ENCODE measurements around the gene TBC1D22A. TPM values are rescaled to one million over a fixed set of nuclear protein-coding genes. Genes with fewer than 3 reads are reported as not detected.

TBC1D22A gene
- total and polyA plus RNA-seq, 2 donors from 2014 or later: 24.6 to 39.4 TPM

GRCh38 chr22:47094861-47095330 is 332.4 kb downstream of the TBC1D22A start:
- H3K9me3 ChIP-seq (ENCODE audit: control insufficient read depth in 2 of 3, insufficient read depth in 1 of 3, low read length in 3 of 3): no peaks in the 10 kb centered on the region
- no peak overlapping the region for H3K27ac ChIP-seq (ENCODE audit: low read depth in 2 of 2, low read length in 2 of 2)
- no peak for TF ChIP-seq CTCF (IDR thresholded peaks at IDR 0.05; ENCODE audit: borderline replicate concordance, extremely low read depth, insufficient read depth)
- intact Hi-C loops (cut with DNase I): no loop called here
- no peaks in the 10 kb centered on the region for H3K36me3 ChIP-seq (ENCODE audit: control insufficient read depth in 2 of 3, insufficient read depth in 3 of 3, low read length in 3 of 3)
- FAIRE-seq (no peak), DNase-seq (no peak)
- no peak overlapping the region for H3K4me3 ChIP-seq (ENCODE audit: low read length in 3 of 3)
- H3K4me1 ChIP-seq (ENCODE audit: control insufficient read depth in 2 of 3, insufficient read depth in 2 of 3, low read depth in 1 of 3, low read length in 3 of 3): peaks cover 0 to 10% (median 0%) of the 10 kb centered on the region in 3 donors
- no peaks in the 10 kb centered on the region for H3K27me3 ChIP-seq (ENCODE audit: control insufficient read depth, insufficient read depth, low read length)
- no peak overlapping the region for H3K9ac ChIP-seq (ENCODE audit: low read length in 3 of 3)

GRCh38 chr22:47095395-47096122 is 333.1 kb downstream of the TBC1D22A start:
- Histone ChIP-seq H3K27me3 (ENCODE audit: control insufficient read depth, insufficient read depth, low read length) (no peaks in the 10 kb centered on the region), H3K9ac (ENCODE audit: low read length in 3 of 3) (no peak overlapping the region), H3K36me3 (ENCODE audit: control insufficient read depth in 2 of 3, insufficient read depth in 3 of 3, low read length in 3 of 3) (no peaks in the 10 kb centered on the region), H3K9me3 (ENCODE audit: control insufficient read depth in 2 of 3, insufficient read depth in 1 of 3, low read length in 3 of 3) (no peaks in the 10 kb centered on the region), H3K4me1 (ENCODE audit: control insufficient read depth in 2 of 3, insufficient read depth in 2 of 3, low read depth in 1 of 3, low read length in 3 of 3) (peaks cover 0 to 7% (median 0%) of the 10 kb centered on the region in 3 donors), H3K27ac (ENCODE audit: low read depth in 2 of 2, low read length in 2 of 2) (no peak overlapping the region), H3K4me3 (ENCODE audit: low read length in 3 of 3) (no peak overlapping the region)
- DNase-seq (no peak), FAIRE-seq (no peak)
- intact Hi-C loops (cut with DNase I): no loop called here
- TF ChIP-seq CTCF (IDR thresholded peaks at IDR 0.05; ENCODE audit: borderline replicate concordance, extremely low read depth, insufficient read depth): no peak

- no peak for TF ChIP-seq CTCF (IDR thresholded peaks at IDR 0.05; ENCODE audit: borderline replicate concordance, extremely low read depth, insufficient read depth)
- FAIRE-seq (no peak), DNase-seq (no peak)
- Histone ChIP-seq H3K9ac (ENCODE audit: low read length in 3 of 3) (no peak overlapping the region), H3K27ac (ENCODE audit: low read depth in 2 of 2, low read length in 2 of 2) (no peak overlapping the region), H3K27me3 (ENCODE audit: control insufficient read depth, insufficient read depth, low read length) (no peaks in the 10 kb centered on the region), H3K4me3 (ENCODE audit: low read length in 3 of 3) (no peak overlapping the region), H3K36me3 (ENCODE audit: control insufficient read depth in 2 of 3, insufficient read depth in 3 of 3, low read length in 3 of 3) (no peaks in the 10 kb centered on the region), H3K4me1 (ENCODE audit: control insufficient read depth in 2 of 3, insufficient read depth in 2 of 3, low read depth in 1 of 3, low read length in 3 of 3) (peaks cover 0 to 15% (median 10%) of the 10 kb centered on the region in 3 donors), H3K9me3 (ENCODE audit: control insufficient read depth in 2 of 3, insufficient read depth in 1 of 3, low read length in 3 of 3) (no peaks in the 10 kb centered on the region)
- intact Hi-C loops (cut with DNase I): no loop called here
Observed at GRCh38 chr22:47098121-47098520, 335.7 kb downstream of the TBC1D22A start.
